Breast epithelium (tissue), 4 donors: ENCODE measurements around the gene LRRC26. TPM values are rescaled to one million over a fixed set of nuclear protein-coding genes. Genes with fewer than 3 reads are reported as not detected.
A peak's percentile ranks its signal among the peaks of the same experiment; 100 is the strongest.

Source experiments
- DNase-seq, 2 donors: peaks; one replicate each; pipeline ENCODE4 v3.0.0-alpha.2; 2019; ENCODE audit warnings: low spot score in 2 of 2
- H3K27ac ChIP-seq, 2 donors: fragments of 200-600 bp; sonication (generic) in 1 of 2; one replicate each; pipeline ENCODE4 v1.5.1; 2016 to 2019; ENCODE audit warnings: mild to moderate bottlenecking in 1 of 2
- H3K27me3 ChIP-seq, 2 donors: fragments of 200-600 bp; sonication (generic) in 1 of 2; one replicate each; pipeline versions ENCODE4 v1.5.1 to v1.6.0; 2017 to 2019; ENCODE audit warnings: control low read depth in 1 of 2, mild to moderate bottlenecking in 1 of 2
- H3K36me3 ChIP-seq: fragments of 200-600 bp; one replicate; pipeline ENCODE4 v1.5.1; 2019
- H3K4me1 ChIP-seq, 2 donors: fragments of 200-600 bp; sonication (generic); one replicate each; pipeline ENCODE4 v1.5.1; 2016 to 2019; ENCODE audit warnings: control low read depth in 1 of 2
- H3K4me3 ChIP-seq, 3 donors: fragments of 200-600 bp; sonication (generic); 1 replicate in 2 of 3; 2 replicates in 1 of 3; pipeline ENCODE4 v1.5.1; 2016 to 2019; ENCODE audit warnings: mild to moderate bottlenecking in 3 of 3, moderate library complexity in 2 of 3
- H3K9me3 ChIP-seq, 2 donors: fragments of 200-600 bp; sonication (generic) in 1 of 2; one replicate each; pipeline ENCODE4 v1.5.1; 2016 to 2019; ENCODE audit warnings: control low read depth in 1 of 2
- CTCF ChIP-seq, 3 donors: fragments of 450-650 bp; IDR thresholded peaks; one replicate each; pipeline ENCODE4 v1.5.1; 2016 to 2017; ENCODE audit warnings: antibody characterized with exemption in 3 of 3, mild to moderate bottlenecking in 3 of 3, moderate library complexity in 3 of 3
- POLR2A ChIP-seq: fragments of 450-650 bp; IDR thresholded peaks from one replicate; pipeline ENCODE4 v1.6.1; 2016; ENCODE audit warnings: antibody characterized with exemption, mild to moderate bottlenecking, moderate library complexity
- POLR2AphosphoS5 ChIP-seq, 3 donors: sonication (generic); formaldehyde crosslinking; IDR thresholded peaks; one replicate each; pipeline ENCODE4 v1.6.1; 2017; ENCODE audit warnings: antibody characterized with exemption in 3 of 3
- intact Hi-C: fragments of 100-400 bp; cut with DNase I; formaldehyde crosslinking; loops from one replicate; pipeline ENCODE4 v1.15.1; 2023; ENCODE audit warnings: low total_unique reads
- total RNA-seq, 3 donors: library from RNA; depleted of rRNA; stranded (reverse); fragments of >200 nt; gene quantifications; one replicate each; pipeline ENCODE4 v1.1.0, GENCODE V29; 2016

LRRC26 gene
- total RNA-seq, 3 donors from 2014 or later: 7.8 to 9.2 TPM; not detected in 1

- TF ChIP-seq CTCF (IDR thresholded peaks at IDR 0.05) (no peak), POLR2AphosphoS5 (IDR thresholded peaks at IDR 0.05) (no peak), POLR2A (no peak)
- Histone ChIP-seq H3K4me1 (peaks cover 28 to 31% of the 10 kb centered on the region in 2 donors), H3K9me3 (no peaks in the 10 kb centered on the region), H3K27ac (no peak overlapping the region), H3K36me3 (no peaks in the 10 kb centered on the region), H3K4me3 (peak overlapping the region; percentile 96 to 100 (median 99)), H3K27me3 (no peaks in the 10 kb centered on the region)
- DNase-seq: no peak
- intact Hi-C loops: loop anchor here (2.0 kb wide), 1 partner anchor 71 kb away; no protein-coding TSS in a partner anchor
Observed at GRCh38 chr9:137187386-137187785, 17.5 kb upstream of the LRRC26 start.

- Histone ChIP-seq H3K9me3 (no peaks in the 10 kb centered on the region), H3K4me3 (peak overlapping the region in 2 of 3 donors; percentile 99 to 100), H3K27me3 (no peaks in the 10 kb centered on the region), H3K4me1 (peaks cover 28 to 31% of the 10 kb centered on the region in 2 donors), H3K27ac (no peak overlapping the region), H3K36me3 (peaks cover 2% of the 10 kb centered on the region)
- DNase-seq: no peak
- intact Hi-C loops: loop anchor here (2.0 kb wide), 1 partner anchor 70 kb away; no protein-coding TSS in a partner anchor
- no peak for TF ChIP-seq POLR2AphosphoS5 (IDR thresholded peaks at IDR 0.05)
- TF ChIP-seq CTCF (IDR thresholded peaks at IDR 0.05): no peak
Observed at GRCh38 chr9:137186385-137186784, 16.5 kb upstream of the LRRC26 start.

- intact Hi-C loops: loop anchor here (2.0 kb wide), 1 partner anchor 69 kb away; no protein-coding TSS in a partner anchor
- H3K4me3 ChIP-seq: no peak overlapping the region
- peaks cover 4% of the 10 kb centered on the region for H3K36me3 ChIP-seq
- H3K27me3 ChIP-seq: no peaks in the 10 kb centered on the region
- no peak overlapping the region for H3K27ac ChIP-seq
- DNase-seq: no peak
- H3K4me1 ChIP-seq: peaks cover 28 to 31% of the 10 kb centered on the region in 2 donors
- TF ChIP-seq CTCF (IDR thresholded peaks at IDR 0.05): no peak
- TF ChIP-seq POLR2A: no peak
- no peak for TF ChIP-seq POLR2AphosphoS5 (IDR thresholded peaks at IDR 0.05)
- no peaks in the 10 kb centered on the region for H3K9me3 ChIP-seq
Observed at GRCh38 chr9:137185921-137186320, 16.1 kb upstream of the LRRC26 start.

- peaks cover 21 to 25% of the 10 kb centered on the region in 2 donors for H3K4me1 ChIP-seq
- intact Hi-C loops: no loop called here
- no peak overlapping the region for H3K4me3 ChIP-seq
- no peak overlapping the region for H3K27ac ChIP-seq
- no peaks in the 10 kb centered on the region for H3K9me3 ChIP-seq
- no peaks in the 10 kb centered on the region for H3K27me3 ChIP-seq
- TF ChIP-seq POLR2A (no peak), POLR2AphosphoS5 (IDR thresholded peaks at IDR 0.05) (no peak), CTCF (IDR thresholded peaks at IDR 0.05) (no peak)
- peaks cover 4% of the 10 kb centered on the region for H3K36me3 ChIP-seq
- DNase-seq: no peak
Observed at GRCh38 chr9:137184881-137185660, 15.2 kb upstream of the LRRC26 start.

- Histone ChIP-seq H3K9me3 (no peaks in the 10 kb centered on the region), H3K4me1 (peaks cover 14 to 15% of the 10 kb centered on the region in 2 donors), H3K27me3 (no peaks in the 10 kb centered on the region), H3K36me3 (peaks cover 4% of the 10 kb centered on the region), H3K4me3 (no peak overlapping the region), H3K27ac (no peak overlapping the region)
- intact Hi-C loops: no loop called here
- no peak for DNase-seq
- TF ChIP-seq POLR2A: no peak
- TF ChIP-seq CTCF (IDR thresholded peaks at IDR 0.05): no peak
- no peak for TF ChIP-seq POLR2AphosphoS5 (IDR thresholded peaks at IDR 0.05)
Observed at GRCh38 chr9:137183980-137184595, 14.2 kb upstream of the LRRC26 start.
